NCI-H146 treated with DMSO at 0.1 percent for 48 hours (cell line): Measurements from ENCODE around the gene ZFYVE28.
A peak's percentile ranks its signal among the peaks of the same experiment; 100 is the strongest.
"Not testable (repeated sequence)": the region's sequence is repeated elsewhere in the genome, so short reads cannot be mapped to it uniquely, and the experiment has no call there.

Experiments
- DNase-seq: peaks from one replicate; lab custom pipeline; 2025; ENCODE audit not compliant: unreplicated experiment; lab: John Stamatoyannopoulos, UW

ZFYVE28 gene

DNA sequence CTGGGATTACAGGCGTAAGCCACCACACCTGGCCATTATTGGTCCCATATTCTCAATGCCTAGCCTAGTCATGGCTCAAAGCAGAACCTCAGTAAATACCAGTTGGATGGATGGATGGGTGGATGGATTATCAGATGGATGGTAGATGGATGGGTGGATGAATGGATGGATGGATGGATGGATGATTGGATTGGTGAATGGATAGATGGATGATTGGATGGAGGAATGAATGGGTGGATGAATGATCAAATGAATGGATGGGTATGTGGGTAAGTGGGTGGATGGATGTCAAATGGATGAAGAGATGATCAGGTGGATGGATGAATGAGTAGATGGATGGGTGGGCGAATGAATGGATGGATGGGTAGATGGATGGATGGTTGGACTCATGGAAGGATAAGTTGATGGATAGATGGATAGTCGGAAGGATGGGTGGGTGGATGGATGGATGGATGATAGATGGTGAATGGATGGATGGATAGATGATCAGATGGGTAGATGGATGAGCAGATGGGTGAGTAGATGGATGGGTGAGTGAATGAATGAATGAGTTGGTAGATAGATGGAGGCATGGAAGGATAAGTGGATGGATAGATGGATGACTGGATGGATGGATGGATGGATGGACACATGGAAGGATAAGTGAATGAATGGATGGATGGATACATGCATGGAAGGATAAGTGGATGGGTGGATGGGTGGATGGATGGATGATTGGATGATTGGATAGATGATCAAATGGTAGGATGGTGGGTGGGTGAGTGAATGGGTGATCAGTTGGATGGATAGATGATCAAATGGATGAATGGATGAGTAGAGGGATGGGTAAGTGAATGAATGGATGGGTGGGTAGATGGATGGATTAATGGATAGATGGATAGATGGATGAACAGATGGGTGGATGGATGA is 28.5 kb upstream of the ZFYVE28 start:
- no peak for DNase-seq

DNA sequence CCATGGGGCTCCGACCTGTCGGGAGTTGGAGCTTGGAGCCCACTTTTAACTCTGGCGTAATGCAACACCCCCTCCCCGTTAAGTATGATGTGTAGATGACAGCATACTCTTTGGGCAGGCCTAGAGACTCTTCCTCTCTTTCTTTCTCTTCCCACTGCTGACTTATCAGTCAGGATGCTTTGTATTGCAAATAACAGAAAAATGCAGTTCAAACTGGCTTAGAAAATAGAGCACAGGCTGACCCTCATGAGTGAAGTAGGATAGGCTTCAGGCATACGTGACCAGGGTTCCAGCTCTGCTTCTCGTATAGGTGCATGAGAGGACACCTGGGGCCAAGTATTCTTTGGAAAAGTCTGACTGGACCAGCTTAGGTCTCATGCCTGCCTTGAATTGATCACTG is 27.1 kb upstream of the ZFYVE28 start:
- DNase-seq: no peak

DNA sequence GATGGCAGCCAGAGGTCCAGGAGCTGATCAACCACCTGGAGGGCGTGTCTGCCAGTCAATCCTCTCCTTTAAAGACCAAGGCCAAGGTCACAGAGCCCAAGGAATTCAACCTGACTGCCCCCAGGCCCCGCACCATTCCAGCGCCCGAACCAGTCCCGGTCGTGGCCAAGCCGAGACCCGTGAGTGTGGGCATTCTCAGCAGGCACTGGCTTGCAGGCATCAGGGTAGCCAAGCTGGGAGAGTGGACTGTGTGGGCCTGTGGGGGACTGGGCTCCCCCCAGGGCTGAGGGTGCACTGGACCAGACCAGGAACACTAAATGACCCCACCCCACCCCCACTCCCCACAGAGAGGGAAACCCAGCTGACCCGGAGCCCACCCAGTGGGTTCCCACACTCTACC is 26.7 kb upstream of the ZFYVE28 start:
- DNase-seq: no peak

DNA sequence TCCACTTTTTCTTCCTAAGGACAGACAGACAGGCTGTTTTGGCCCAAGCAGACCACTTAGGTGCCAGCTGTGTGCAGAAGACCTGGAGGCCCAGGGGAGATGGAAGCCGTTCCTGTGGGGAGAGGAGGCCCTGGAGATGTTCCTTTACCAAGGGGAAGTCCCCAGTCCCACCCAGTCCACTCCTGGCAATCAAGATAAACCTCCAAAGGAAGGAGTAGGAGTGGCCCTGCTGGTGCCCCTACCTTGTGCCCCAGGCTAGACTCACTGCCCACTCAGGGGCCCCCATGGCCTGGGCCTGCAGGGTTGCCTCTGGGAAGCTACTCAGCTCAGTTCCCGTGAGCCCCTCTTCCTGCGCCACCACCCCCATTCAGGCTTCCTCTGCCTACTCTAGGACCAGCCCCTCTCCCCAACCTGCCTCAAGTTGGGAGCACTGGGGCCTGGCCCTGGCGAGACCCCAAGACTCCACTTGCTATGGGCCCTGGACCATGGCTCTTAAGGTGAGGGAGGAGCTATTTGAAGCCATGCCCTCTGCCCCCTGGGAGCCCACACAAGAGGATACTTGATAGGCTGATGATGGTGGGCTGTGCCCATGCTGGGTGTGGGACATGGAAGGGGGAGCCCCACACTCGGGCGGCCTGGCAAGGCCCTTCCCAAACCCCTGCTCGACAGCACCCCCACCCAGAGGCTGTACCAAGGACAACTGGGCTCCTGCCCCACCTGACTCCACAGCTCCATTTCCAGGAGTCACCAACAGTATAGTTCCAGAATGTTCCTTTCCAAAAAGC is 25.7 kb upstream of the ZFYVE28 start:
- no peak for DNase-seq

DNA sequence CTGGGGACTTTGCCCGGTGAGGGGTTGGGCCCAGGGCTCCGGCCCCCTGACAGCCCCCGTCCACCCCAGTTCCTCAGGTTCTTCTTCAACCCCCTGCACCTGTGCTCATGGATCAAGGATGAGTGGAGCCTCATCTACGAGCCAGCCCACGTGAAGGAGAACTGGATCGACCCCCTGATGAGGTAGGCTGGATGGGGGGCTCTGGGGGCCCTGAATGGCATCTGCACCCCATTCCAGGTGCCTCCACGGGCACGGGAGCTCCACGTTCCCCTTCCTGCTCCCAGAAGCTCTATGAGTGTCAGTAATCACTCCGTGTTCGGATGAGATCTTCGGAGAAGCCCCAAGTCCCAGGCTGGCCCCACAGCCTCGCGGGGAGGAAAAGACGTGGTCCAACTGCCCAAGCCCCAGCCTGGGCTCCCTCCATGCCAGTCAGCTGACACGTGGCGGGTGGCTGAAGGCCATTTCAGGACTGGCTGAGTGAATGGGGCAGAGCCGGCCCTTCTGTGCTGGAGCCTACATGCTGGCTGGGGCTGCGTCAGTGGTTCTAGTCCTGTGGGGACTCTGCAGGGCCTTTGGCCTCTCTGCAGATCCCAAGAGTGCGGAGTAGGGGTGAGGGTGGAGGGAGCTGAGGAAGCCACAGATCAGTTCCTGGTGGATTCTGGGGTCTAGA is 24.8 kb upstream of the ZFYVE28 start:
- no peak for DNase-seq

DNA sequence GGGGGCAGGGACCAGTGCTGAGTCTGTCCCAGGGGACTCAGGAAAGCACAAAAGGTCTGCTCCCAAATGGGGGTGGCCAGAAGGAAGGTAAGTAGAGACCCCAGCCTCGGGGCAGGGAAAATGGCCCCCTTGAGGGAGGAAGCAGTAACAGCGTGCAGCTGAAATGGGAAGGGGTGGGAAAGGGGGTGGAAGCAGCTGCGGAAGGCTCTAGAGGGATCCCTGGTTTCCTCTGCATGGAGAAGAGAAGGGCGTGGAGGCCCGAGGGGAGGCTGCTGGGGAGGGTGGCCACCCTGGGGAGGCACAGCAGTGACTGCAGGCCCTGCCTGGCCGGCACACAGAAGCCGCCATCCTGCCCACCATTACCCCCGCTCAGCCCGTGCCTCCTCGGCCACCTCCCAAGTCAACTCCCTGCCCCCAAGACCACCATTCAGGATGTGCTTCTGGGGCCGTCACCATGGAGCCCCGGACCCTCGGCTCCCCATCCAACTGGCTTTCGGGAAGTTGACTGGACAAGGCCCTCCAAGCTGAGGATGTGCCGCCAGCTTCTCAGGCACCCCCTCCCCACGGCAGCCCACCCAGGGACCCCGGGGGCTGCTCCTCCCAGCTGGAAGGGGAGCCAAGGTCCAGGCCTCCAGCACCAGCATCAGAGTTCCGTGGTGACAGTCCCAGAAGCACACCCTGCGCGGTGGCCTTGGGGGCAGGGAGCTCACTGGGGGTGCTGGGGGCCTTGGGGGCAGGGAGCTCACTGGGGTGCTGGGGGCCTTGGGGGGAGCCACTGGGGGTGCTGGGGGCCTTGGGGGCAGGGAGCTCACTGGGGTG is 23.9 kb upstream of the ZFYVE28 start:
- no peak for DNase-seq

DNA sequence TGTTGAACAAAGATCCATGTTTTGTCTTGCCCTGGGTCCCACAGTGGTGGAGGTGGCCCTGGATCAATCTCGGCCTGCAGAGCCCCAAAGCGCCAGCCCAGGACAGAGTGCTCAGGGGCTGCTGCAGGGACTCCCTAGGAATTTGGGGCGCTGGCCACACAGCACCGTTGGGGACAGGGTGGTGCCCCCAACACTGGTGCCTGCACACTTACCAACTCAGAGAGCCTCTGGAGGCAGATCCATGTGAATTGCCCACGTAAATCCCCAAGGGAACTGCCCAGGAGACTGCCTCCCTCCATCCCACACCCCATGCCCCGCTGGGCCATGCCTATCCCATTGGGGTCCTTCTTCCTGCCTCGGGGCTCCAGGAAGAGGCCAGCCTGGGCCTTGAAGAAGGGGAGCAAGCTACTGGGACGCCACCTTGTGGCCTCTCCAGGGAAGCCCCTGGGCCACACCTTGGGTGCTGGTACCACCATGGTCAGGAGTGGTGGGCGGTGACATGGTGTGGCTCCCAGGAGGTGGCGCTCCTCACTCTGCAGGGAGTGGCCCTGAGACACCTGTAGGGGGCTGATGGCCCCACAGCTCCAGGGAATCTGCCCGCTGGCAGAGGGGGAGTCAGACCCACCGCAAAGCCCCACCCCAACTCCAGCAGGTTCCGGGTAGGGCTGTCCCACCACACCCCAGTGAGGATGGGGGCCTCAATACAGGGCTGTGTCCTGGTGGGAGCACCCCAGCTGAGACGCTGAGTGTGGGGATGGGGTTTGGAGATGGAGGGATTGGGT is 23.1 kb upstream of the ZFYVE28 start:
- peak; percentile 55 for DNase-seq

DNA sequence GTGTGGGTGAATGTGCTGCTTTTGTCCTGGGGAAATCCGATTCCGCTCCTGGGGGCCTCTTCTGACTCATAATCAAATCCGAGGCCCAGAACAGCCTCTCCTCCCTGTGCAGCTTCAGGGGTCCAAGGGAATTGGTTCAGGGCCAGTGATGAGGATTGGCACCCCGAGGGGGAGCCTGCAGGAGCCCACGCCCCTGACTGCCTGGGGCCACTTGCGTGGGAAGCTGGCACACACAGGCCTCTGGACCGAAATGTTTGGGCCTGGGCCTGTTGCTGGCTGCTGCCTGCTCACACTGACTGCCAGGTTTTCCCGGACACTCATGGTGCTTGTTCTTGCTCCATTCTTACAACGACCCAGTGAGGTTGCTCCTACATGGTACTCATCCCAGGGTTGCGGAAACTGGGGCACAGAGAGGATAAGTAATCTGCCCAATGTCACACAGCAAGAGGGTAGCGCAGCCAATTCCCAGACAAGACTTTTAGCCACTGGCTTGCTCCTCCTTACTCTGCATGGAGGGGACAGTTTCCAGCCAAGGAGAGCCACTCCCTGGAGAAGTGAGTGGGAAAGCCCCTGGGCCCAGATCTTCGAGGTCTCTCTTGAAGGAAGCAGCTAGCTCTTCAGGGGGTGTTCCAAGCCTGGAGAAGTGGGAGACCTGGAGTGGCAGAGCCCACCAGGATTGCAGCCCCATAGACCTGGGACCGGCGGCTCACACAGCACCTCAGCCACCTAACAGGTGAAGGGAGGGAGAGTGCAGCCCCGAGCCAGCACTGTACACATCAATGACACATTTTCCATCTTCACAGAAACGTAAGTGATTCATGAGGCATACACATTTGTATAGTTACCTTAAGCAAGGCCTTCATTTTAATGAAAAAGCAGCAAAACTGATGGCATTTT is 20.6 kb upstream of the ZFYVE28 start:
- DNase-seq: no peak

DNA sequence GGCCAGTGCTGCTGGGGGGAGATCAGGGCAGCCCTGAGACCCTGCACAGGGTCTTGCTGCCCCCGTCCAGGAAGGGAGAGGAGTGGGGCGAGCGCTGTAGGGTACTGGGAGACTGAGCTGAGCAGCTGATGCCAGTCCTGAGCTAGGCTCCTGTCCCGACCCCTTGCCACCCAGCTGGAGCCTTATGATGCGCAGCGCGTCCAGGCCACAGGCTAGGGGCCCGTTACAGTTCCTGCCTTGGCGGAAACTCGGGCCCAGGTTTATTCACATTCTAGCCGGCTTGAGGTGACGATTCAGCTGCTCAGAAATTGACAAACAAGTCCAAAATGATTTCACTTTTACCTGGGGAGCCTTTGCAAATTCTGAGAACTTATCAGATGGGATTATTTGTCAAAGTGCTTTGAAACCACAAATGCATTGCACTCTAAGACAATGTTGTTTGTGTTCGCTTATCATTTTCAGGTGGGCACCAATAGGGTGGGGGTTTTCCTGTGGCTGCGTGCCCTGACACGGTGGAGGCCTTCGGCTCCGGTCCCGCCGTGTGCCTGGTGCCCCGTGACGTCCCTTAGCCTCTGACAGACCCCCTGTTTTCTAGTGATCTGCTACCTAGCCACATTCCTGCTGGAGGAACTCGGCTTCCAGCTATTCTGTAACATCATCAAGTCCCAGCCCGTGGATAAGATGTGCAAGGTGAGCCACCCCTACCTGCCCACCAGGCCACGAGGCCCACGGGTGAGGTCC is 19.2 kb upstream of the ZFYVE28 start:
- no peak for DNase-seq

DNA sequence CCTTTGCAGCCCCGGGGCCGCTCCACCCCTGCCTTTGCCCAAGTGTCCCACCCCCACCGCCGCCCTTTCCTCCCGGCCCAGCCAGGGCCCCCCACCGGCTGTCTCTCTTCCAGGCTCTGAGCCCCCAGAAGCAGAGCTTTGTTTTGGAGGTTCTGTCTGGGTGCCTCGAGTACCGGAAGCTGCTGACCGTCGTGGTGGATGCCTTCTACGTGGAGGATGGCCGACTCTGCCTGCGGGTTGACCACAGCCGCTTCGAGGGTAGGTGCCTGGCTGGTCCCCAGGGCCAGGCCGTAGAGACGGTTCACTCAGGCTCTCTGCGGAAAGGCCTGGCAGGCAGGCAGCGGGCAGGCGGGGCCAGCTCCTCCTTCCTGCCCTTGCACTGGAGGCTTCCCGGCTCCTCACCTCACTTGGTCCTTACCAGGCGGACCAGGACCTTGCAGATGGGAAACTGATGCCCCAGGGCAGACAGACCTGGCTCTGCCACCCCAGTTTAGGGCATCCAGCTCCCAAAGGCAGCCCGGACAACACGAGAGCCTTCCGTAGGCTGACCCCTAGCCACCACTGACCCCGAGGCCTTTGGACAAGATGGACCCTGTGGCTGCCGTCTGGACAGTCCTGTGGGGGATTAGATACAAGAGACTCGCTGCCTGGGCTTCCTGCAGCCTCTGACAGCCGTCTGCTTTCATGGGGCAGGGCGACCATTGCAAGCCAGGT is 18.5 kb upstream of the ZFYVE28 start:
- no peak for DNase-seq

DNA sequence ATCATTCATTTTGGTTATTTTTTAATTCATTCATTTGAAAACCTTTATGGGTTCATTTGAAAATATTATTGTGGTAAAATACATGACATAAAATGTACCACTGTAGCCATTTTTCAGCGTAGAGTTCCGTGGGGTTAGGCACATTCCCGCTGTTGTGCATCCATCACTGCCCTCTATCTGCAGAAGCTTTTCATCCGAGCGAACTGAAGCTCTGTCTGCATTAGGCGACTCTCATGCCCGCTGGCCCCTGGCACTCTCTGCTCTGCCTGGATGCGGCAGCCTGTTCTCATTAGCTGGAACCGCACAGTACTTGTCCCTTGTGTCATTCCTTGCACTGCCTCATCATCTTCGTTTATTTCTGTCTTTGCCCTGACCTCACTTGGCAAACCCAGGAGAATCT is 17.9 kb upstream of the ZFYVE28 start:
- no peak for DNase-seq

DNA sequence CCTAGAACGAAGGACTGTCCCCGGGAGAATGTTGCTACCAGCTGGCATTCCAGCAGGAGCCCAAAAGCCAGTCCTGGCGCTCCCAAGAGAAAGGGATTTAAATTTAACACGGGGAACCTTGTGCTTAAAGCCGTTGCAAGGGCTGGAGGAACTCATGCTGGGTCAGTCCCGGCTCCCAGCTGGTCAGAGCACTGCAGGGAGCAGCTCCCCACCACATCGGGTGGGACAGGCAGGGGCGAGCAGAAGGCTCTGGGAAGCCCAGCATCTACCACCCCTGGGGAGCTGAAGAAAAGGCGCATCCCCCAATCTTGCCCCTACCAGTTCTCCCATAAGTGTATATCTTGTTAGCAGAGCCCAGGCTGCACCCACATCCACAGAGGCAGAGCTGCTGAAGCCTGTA is 16.0 kb upstream of the ZFYVE28 start:
- no peak for DNase-seq

DNA sequence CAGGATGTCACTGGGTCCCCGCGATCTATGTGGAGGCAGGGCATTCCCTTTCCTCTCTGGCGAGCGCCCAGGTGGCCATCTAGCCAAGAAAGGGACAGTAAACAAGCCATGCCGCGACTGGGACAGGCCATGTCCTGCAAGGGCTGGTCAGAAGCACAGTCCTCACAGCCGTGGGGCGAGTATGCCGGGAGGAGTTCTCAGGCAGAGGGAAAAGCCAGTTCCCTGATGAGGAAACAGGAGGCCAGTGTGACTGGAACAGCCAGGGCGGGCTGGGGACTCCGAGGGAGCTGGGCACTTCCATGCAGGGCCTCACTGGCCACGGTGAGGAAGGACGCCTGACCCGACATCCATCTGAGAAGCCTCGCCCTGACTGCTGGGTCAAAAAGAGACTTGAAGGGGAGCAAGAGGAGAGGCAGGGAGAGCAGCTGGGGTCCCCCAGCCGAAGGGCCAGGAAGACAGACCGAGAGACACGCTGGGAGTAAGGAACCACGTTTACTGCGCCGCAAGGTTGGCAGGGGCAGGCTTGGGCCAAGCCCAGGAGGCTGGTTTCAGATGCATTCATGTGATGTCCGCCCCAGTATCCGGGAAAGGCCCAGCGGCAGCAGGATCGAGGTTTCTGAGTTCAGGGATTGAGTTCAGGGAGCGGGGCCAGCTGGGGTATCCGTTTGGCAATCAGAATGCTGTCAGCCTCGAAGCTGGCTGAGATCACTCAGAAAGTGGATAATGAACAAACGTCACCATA is 15.3 kb upstream of the ZFYVE28 start:
- no peak for DNase-seq

DNA sequence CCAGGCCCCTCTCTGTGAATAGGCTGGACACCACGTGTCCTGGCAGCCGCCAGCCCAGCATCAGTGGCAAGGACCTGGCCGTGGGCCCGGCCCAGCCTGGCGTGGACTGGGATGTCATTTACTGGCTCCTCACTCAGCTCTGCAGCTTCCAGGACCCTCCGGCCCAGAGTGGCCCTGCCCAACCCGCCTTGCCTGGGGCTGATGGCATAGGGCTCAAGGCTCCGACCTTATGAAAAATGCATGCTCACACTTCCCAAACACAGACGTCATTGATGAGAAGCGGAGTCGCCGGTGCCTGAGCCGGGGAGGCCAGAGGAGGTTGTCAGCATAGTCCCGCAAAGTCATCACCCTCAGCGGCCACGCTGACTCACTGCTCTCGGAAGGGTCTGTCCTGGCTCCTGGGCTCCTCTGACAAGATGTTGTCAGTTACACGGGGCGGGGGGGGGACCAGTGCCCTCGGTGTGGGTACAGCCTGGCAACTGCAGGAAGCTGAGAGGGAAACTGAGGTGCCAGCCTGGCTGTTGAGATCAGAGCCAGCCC is 14.6 kb upstream of the ZFYVE28 start:
- DNase-seq: no peak

DNA sequence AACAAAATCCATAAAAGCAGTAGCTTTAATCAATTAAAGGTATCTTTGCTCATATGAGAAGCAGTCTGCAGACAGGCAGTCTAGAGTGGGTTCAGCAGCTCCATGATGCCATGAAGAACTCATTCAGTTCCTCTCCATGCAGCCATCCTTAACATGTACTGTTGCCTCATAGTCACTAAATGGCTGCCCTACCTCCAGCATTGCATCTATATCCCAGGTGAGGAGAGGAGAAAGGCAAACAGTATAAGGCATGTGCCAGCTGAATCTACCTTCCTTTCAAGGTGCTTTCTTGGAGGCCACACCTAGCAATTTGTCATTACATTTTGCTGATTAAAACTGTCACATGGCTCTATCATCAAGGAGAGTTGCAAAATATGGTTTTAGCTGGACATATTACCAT is 13.6 kb upstream of the ZFYVE28 start:
- DNase-seq: no peak

DNA sequence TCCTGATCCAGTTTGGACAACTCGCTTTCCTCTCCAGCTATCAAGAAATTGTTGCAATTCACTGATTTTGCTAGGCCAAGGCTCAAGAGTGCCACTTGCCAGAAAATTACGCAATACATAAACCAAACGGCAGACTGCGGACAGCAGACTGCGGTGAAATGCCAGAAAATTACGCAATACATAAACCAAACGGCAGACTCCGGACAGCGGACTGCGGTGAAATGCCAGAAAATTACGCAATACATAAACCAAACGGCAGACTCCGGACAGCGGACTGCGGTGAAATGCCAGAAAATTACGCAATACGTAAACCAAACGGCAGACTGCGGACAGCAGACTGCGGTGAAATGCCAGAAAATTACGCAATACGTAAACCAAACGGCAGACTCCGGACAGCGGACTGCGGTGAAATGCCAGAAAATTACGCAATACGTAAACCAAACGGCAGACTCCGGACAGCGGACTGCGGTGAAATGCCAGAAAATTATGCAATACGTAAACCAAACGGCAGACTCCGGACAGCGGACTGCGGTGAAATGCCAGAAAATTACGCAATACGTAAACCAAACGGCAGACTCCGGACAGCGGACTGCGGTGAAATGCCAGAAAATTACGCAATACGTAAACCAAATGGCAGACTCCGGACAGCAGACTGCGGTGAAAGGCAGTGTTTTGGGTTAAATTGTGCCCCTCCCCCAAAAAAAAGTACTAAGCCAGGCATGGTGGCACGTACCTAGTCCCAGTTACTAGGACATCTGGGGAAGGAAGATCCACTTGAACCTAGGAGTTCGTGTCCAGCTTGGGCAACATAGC is 11.7 kb upstream of the ZFYVE28 start:
- not testable (repeated sequence) for DNase-seq
